GM12865 (cell line): ENCODE measurements around the gene DNAH14.
"Not testable (repeated sequence)": the region's sequence is repeated elsewhere in the genome, so short reads cannot be mapped to it uniquely, and the experiment has no call there.

Source experiments
- DNase-seq: peaks from one replicate; pipeline ENCODE4 v3.0.0; 2010; ENCODE audit warnings: low read depth
- H3K4me3 ChIP-seq: 2 replicates; pipeline ENCODE4 v1.5.1; 2011; ENCODE audit warnings: mild to moderate bottlenecking, low read depth, low read length, control low read depth
- TF ChIP-seq, protein P1 (sequence below): IDR thresholded peaks from 2 replicates; pipeline ENCODE4 v1.5.1; 2011; ENCODE audit warnings: low read length, control low read depth, low read depth, inconsistent platforms; ENCODE audit not compliant: insufficient read depth; ENCODE audit errors: missing control alignments

The DNAH14 gene

DNA sequence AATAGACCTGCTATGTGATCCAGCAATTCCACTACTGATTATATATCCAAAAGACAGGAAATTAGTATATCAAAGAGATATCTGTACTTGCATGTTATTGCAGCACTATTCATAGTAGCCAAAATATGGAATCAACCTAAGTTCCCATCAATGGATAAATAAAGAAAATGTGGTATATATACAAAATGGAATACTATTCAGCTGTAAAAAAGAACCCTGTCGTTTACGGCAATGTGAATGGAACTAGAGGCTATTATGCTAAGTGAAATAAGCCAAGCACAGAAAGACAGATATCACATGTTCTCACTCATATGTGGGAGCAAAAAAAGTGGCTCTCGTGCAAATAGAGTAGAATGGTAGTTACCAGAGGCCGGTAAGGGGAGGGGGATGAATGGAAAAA is 9.2 kb downstream of the DNAH14 start:
- TF ChIP-seq, protein P1, sequence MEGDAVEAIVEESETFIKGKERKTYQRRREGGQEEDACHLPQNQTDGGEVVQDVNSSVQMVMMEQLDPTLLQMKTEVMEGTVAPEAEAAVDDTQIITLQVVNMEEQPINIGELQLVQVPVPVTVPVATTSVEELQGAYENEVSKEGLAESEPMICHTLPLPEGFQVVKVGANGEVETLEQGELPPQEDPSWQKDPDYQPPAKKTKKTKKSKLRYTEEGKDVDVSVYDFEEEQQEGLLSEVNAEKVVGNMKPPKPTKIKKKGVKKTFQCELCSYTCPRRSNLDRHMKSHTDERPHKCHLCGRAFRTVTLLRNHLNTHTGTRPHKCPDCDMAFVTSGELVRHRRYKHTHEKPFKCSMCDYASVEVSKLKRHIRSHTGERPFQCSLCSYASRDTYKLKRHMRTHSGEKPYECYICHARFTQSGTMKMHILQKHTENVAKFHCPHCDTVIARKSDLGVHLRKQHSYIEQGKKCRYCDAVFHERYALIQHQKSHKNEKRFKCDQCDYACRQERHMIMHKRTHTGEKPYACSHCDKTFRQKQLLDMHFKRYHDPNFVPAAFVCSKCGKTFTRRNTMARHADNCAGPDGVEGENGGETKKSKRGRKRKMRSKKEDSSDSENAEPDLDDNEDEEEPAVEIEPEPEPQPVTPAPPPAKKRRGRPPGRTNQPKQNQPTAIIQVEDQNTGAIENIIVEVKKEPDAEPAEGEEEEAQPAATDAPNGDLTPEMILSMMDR = no peak
- H3K4me3 ChIP-seq = no peak overlapping the region
- DNase-seq = no peak

DNA sequence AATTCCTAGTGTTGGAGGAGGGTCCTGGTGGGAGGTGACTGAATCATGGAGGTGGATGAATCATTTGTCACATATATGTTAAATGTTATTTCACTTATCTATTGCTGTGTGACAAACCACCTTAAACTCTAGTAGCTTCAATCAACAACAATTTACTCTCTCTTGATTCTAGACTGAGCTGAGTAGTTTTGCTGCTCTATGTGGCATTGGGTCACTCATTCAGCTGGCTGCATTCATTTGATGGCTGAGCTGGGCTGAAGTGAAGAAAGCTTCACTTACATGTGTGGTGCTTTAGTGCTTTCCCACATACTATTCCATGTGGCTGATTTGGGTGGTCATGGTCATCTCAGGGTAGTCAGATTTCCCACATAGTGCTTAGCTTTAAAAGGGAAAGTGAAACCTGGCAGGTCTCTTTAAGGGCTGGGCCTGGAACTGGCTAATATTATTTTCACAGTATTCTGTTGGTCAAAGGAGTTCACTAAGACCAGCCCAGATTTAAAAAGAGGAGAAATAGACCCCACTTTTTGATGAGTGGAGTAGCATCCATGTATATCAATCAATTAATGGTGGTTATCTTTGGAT is 10.5 kb downstream of the DNAH14 start:
- TF ChIP-seq, protein P1 = no peak
- H3K4me3 ChIP-seq = no peak overlapping the region
- no peak for DNase-seq

DNA sequence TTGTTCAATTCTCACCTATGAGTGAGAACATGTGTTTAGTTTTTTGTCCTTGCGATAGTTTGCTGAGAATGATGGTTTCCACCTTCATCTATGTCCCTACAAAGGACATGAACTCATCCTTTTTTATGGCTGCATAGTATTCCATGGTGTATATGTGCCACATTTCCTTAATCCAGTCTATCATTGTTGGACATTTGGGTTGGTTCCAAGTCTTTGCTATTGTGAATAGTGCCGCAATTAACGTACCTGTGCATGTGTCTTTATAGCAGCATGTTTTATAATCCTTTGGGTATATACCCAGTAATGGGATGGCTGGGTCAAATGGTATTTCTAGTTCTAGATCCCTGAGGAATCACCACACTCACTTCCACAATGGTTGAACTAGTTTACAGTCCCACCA is 11.3 kb downstream of the DNAH14 start:
- DNase-seq, H3K4me3 ChIP-seq: not testable (repeated sequence)

DNA sequence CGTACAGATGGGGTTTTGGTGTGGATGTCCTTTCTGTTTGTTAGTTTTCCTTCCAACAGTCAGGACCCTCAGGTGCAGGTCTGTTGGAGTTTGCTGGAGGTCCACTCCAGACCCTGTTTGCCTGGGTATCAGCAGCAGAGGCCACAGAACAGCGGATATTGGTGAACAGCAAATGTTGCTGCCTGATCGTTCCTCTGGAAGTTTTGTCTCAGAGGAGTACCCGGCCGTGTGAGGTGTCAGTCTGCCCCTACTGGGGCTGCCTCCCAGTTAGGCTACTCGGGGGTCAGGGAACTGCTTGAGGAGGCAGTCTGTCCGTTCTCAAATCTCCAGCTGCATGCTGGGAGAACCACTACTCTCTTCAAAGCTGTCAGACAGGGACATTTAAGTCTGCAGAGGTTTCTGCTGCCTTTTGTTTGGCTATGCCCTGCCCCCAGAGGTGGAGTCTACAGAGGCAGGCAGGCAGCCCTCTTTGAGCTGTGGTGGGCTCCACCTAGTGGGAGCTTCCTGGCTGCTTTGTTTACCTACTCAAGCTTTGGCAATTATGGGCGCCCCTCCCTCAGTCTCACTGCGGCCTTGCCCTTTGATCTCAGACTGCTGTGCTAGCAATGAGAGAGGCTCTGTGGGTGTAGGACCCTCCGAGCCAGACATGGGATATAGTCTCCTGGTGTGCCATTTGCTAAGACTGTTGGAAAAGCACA is 16.3 kb downstream of the DNAH14 start:
- not testable (repeated sequence) for H3K4me3 ChIP-seq, DNase-seq

DNA sequence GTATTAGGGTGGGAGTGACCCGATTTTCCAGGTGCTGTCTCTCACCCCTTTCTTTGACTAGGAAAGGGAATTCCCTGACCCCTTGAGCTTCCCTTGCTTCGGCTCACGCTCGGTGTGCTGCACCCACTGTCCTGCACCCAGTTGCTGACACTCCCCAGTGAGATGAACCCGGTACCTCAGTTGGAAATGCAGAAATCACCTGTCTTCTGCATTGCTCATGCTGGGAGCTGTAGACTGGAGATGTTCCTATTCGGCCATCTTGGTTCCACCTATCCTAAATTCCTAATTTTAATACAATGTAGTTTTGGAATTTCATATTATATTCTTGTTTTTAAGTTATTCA is 16.8 kb downstream of the DNAH14 start:
- DNase-seq, H3K4me3 ChIP-seq: not testable (repeated sequence)

DNA sequence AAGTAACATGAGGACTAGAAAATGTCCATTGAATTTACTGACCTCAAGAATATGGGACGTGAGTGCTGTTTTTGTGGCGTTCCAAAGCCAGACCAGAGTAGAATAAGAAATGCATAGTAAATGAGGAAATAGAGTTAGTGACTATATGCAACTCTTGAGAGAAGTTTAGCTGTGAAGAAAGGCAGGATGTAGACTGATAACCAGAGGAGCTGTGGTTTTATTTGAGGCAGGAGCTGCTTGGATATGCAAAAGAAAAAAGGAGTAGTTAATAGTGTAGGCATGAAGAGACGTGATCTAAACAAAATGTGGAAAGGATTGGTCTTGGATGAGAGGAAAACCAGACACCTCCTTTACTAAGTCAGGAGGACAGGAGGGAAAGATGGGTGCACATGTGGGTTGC is 28.2 kb downstream of the DNAH14 start:
- TF ChIP-seq, protein P1 = no peak
- no peak for DNase-seq
- no peak overlapping the region for H3K4me3 ChIP-seq

DNA sequence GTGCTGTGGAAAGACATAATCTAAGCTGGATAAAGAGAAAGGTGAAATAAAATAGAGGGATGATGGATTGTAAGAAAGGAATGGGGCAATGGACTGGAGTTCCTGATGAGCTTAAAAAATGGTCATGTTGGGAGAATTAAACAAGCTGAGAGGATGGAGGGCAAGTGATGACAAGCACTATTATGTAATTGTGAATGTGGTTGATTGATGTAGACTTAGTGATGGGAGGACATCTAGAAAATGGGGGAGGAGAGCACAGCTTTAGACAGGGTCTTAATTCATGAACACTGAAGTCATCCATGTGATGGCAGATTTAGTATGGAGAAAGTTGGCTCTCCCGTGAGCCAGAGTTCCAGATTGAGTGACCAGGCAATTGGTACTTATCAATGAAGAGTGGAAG is 29.0 kb downstream of the DNAH14 start:
- TF ChIP-seq, protein P1 = no peak
- no peak for DNase-seq
- no peak overlapping the region for H3K4me3 ChIP-seq

DNA sequence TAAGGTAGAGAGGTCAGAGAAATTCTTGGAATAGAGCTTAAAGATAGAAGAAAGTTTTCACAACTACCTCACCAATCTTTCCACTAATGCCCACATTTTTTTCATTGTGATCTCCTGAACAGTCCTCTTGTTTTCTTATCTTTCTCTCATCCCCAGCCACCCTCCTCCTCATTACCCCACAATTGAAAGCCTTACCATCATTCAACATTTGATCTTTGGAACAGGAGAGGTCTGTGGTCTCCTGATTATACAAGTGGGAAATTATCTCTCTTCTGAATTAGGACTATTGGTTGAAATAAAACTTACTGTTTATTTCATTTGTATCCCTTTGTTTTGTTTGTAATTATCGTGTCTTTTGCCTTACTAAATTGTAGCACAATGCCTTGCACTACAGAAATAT is 29.6 kb downstream of the DNAH14 start:
- TF ChIP-seq, protein P1 = no peak
- DNase-seq = no peak

More for the DNA sequence above, 29.6 kb downstream of the DNAH14 start:
- H3K4me3 ChIP-seq = no peak overlapping the region
